GM12878 (cell line): Measurements from ENCODE around the gene CEP97. TPM values are rescaled to one million over a fixed set of nuclear protein-coding genes. Genes with fewer than 3 reads are reported as not detected.

ENCODE experiments used
- CREB1 ChIP-seq: IDR thresholded peaks from 2 replicates; pipeline ENCODE4 v1.6.1; 2012; ENCODE audit warnings: low read depth, mild to moderate bottlenecking, inconsistent platforms
- DPF2 ChIP-seq: fragments of 450-650 bp; IDR thresholded peaks from 2 replicates; pipeline ENCODE4 v1.6.1; 2017; ENCODE audit warnings: mild to moderate bottlenecking
- HDAC2 ChIP-seq: fragments of 200-600 bp; sonication (generic); IDR thresholded peaks from 2 replicates; pipeline ENCODE4 v1.6.1; 2017
- IKZF2 ChIP-seq, 2 experiments: fragments of 450-650 bp; IDR thresholded peaks; 2 replicates each; pipeline ENCODE4 v1.6.1; 2017; ENCODE audit warnings: mild to moderate bottlenecking in 2 of 2, moderate library complexity in 2 of 2
- LARP7 ChIP-seq: fragments of 450-650 bp; IDR thresholded peaks from 2 replicates; pipeline ENCODE4 v1.6.1; 2017; ENCODE audit warnings: mild to moderate bottlenecking
- ZNF622 ChIP-seq: fragments of 450-650 bp; IDR thresholded peaks from 2 replicates; pipeline ENCODE4 v1.6.1; 2017; ENCODE audit warnings: mild to moderate bottlenecking, inconsistent platforms
- polyA plus RNA-seq, 11 experiments: library from polyadenylated mRNA; depleted of rRNA in 4 of 11; unstranded in 6 of 11; stranded (reverse) in 5 of 11; fragments of >200 nt; fragmentation: Nextera tagmentation in 4 of 11; fragmentation: Illumina TruSeq in 1 of 11; extraction: Ambion mirVana in 4 of 11; extraction: Trizol in 1 of 11; gene quantifications; 1 replicate in 1 of 11; 2 replicates in 10 of 11; pipeline versions ENCODE4 v1.2.1 to v1.2.3, GENCODE V29; 2011 to 2016; ENCODE audit warnings: inconsistent platforms in 2 of 11, missing spikeins in 2 of 11, low read depth in 1 of 11
- total RNA-seq, 4 experiments: library from RNA; depleted of rRNA in 3 of 4; stranded (reverse); fragments of >200 nt in 3 of 4; fragmentation: Illumina TruSeq in 1 of 4; extraction: Trizol in 1 of 4; gene quantifications; 2 replicates each; pipeline versions ENCODE4 v1.2.1 to v1.2.3, GENCODE V29; 2013 to 2021
- TF ChIP-seq, protein P1 (sequence below): fragments of 450-650 bp; formaldehyde crosslinking; IDR thresholded peaks from 2 replicates; pipeline ENCODE4 v1.4.0; 2022; ENCODE audit warnings: mild to moderate bottlenecking, moderate library complexity
- TF ChIP-seq, protein P2 (sequence below): fragments of 450-650 bp; formaldehyde crosslinking; IDR thresholded peaks from 2 replicates; pipeline ENCODE4 v1.5.0; 2022; ENCODE audit warnings: mild to moderate bottlenecking, missing genetic modification characterization
- TF ChIP-seq, protein P3 (sequence below): IDR thresholded peaks from 2 replicates; pipeline ENCODE4 v1.6.1; 2011; ENCODE audit warnings: low read depth, mild to moderate bottlenecking, low read length, moderate library complexity, borderline replicate concordance; ENCODE audit errors: extremely low read depth
- TF ChIP-seq, protein P4 (sequence below): fragments of 150-350 bp; IDR thresholded peaks from 2 replicates; pipeline ENCODE4 v1.6.1; 2016; ENCODE audit warnings: low read depth, low read length
- TF ChIP-seq, protein P5 (sequence below): IDR thresholded peaks from 2 replicates; pipeline ENCODE4 v1.6.1; 2011; ENCODE audit warnings: borderline replicate concordance, low read depth, mild to moderate bottlenecking, moderate library complexity, mixed read lengths, low read length; ENCODE audit not compliant: insufficient read depth; ENCODE audit errors: extremely low read length
- TF ChIP-seq, protein P6 (sequence below): fragments of 450-650 bp; IDR thresholded peaks from 2 replicates; pipeline ENCODE4 v1.6.1; 2017; ENCODE audit warnings: antibody characterized with exemption, mild to moderate bottlenecking, moderate library complexity
- TF ChIP-seq, protein P7 (sequence below): IDR thresholded peaks from 2 replicates; pipeline ENCODE4 v1.6.1; 2012; ENCODE audit warnings: low read depth, low read length, improper control_type of control experiment

Gene CEP97
- total and polyA plus RNA-seq, 10 of the 15 experiments (the other 5 are each of a cell fraction or from before 2014, with no cell fraction given): 1.9 to 13.7 (median 5.8) TPM

DNA sequence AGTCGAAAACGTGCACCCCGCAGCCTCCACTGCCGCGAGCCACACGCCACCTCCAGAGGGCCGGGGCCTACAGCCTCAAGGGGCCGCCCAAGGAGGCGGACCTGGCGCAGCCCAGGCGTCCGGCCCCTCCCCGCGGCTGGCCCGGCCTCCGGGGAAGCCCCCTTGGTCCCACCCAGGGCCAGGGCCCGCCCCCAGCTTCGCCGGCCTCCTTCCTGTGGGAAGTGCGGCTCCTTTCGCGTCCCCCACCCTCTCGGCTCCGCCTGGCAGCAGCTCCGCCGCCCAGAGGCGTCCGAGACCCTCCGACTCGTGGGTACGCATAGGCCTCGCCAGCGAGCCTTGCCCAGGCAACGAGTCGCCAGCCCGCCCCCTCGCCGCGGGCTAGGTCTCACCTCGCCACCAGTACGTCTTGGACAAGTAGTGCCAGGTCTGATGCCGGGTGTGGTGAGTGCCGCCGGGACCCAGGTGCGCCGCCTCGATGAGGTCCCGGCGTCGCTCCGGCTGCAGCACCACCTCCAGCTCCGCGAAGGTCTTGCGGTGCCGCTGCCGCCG, 48.1 kb upstream of the CEP97 start (continued):
- TF ChIP-seq, protein P1, sequence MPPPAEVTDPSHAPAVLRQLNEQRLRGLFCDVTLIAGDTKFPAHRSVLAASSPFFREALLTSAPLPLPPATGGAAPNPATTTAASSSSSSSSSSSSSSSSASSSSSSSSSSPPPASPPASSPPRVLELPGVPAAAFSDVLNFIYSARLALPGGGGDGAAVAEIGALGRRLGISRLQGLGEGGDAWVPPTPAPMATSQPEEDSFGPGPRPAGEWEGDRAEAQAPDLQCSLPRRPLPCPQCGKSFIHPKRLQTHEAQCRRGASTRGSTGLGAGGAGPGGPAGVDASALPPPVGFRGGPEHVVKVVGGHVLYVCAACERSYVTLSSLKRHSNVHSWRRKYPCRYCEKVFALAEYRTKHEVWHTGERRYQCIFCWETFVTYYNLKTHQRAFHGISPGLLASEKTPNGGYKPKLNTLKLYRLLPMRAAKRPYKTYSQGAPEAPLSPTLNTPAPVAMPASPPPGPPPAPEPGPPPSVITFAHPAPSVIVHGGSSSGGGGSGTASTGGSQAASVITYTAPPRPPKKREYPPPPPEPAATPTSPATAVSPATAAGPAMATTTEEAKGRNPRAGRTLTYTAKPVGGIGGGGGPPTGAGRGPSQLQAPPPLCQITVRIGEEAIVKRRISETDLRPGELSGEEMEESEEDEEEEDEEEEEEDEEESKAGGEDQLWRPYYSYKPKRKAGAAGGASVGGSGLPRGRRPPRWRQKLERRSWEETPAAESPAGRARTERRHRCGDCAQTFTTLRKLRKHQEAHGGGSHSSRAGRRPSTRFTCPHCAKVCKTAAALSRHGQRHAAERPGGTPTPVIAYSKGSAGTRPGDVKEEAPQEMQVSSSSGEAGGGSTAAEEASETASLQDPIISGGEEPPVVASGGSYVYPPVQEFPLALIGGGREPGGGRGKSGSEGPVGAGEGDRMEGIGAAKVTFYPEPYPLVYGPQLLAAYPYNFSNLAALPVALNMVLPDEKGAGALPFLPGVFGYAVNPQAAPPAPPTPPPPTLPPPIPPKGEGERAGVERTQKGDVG (CRISPR knock-in tag): no peak
- TF ChIP-seq, protein P2, sequence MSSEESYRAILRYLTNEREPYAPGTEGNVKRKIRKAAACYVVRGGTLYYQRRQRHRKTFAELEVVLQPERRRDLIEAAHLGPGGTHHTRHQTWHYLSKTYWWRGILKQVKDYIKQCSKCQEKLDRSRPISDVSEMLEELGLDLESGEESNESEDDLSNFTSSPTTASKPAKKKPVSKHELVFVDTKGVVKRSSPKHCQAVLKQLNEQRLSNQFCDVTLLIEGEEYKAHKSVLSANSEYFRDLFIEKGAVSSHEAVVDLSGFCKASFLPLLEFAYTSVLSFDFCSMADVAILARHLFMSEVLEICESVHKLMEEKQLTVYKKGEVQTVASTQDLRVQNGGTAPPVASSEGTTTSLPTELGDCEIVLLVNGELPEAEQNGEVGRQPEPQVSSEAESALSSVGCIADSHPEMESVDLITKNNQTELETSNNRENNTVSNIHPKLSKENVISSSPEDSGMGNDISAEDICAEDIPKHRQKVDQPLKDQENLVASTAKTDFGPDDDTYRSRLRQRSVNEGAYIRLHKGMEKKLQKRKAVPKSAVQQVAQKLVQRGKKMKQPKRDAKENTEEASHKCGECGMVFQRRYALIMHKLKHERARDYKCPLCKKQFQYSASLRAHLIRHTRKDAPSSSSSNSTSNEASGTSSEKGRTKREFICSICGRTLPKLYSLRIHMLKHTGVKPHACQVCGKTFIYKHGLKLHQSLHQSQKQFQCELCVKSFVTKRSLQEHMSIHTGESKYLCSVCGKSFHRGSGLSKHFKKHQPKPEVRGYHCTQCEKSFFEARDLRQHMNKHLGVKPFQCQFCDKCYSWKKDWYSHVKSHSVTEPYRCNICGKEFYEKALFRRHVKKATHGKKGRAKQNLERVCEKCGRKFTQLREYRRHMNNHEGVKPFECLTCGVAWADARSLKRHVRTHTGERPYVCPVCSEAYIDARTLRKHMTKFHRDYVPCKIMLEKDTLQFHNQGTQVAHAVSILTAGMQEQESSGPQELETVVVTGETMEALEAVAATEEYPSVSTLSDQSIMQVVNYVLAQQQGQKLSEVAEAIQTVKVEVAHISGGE: peak; percentile 85
- peak; percentile 71 for TF ChIP-seq LARP7
- peak; percentile 78; the same call in 1 of the 2 replicates for TF ChIP-seq CREB1
- TF ChIP-seq HDAC2: no peak
- TF ChIP-seq, protein P3, sequence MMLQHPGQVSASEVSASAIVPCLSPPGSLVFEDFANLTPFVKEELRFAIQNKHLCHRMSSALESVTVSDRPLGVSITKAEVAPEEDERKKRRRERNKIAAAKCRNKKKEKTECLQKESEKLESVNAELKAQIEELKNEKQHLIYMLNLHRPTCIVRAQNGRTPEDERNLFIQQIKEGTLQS: no peak
- no peak for TF ChIP-seq IKZF2 (IDR thresholded peaks at IDR 0.05)
- TF ChIP-seq, protein P4, sequence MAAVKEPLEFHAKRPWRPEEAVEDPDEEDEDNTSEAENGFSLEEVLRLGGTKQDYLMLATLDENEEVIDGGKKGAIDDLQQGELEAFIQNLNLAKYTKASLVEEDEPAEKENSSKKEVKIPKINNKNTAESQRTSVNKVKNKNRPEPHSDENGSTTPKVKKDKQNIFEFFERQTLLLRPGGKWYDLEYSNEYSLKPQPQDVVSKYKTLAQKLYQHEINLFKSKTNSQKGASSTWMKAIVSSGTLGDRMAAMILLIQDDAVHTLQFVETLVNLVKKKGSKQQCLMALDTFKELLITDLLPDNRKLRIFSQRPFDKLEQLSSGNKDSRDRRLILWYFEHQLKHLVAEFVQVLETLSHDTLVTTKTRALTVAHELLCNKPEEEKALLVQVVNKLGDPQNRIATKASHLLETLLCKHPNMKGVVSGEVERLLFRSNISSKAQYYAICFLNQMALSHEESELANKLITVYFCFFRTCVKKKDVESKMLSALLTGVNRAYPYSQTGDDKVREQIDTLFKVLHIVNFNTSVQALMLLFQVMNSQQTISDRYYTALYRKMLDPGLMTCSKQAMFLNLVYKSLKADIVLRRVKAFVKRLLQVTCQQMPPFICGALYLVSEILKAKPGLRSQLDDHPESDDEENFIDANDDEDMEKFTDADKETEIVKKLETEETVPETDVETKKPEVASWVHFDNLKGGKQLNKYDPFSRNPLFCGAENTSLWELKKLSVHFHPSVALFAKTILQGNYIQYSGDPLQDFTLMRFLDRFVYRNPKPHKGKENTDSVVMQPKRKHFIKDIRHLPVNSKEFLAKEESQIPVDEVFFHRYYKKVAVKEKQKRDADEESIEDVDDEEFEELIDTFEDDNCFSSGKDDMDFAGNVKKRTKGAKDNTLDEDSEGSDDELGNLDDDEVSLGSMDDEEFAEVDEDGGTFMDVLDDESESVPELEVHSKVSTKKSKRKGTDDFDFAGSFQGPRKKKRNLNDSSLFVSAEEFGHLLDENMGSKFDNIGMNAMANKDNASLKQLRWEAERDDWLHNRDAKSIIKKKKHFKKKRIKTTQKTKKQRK: no peak
- no peak for TF ChIP-seq ZNF622
- TF ChIP-seq, protein P5, sequence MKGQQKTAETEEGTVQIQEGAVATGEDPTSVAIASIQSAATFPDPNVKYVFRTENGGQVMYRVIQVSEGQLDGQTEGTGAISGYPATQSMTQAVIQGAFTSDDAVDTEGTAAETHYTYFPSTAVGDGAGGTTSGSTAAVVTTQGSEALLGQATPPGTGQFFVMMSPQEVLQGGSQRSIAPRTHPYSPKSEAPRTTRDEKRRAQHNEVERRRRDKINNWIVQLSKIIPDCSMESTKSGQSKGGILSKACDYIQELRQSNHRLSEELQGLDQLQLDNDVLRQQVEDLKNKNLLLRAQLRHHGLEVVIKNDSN: no peak
- TF ChIP-seq, protein P6, sequence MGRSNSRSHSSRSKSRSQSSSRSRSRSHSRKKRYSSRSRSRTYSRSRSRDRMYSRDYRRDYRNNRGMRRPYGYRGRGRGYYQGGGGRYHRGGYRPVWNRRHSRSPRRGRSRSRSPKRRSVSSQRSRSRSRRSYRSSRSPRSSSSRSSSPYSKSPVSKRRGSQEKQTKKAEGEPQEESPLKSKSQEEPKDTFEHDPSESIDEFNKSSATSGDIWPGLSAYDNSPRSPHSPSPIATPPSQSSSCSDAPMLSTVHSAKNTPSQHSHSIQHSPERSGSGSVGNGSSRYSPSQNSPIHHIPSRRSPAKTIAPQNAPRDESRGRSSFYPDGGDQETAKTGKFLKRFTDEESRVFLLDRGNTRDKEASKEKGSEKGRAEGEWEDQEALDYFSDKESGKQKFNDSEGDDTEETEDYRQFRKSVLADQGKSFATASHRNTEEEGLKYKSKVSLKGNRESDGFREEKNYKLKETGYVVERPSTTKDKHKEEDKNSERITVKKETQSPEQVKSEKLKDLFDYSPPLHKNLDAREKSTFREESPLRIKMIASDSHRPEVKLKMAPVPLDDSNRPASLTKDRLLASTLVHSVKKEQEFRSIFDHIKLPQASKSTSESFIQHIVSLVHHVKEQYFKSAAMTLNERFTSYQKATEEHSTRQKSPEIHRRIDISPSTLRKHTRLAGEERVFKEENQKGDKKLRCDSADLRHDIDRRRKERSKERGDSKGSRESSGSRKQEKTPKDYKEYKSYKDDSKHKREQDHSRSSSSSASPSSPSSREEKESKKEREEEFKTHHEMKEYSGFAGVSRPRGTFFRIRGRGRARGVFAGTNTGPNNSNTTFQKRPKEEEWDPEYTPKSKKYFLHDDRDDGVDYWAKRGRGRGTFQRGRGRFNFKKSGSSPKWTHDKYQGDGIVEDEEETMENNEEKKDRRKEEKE: no peak
- TF ChIP-seq DPF2: peak; percentile 42; the same call in 1 of the 2 replicates
- TF ChIP-seq, protein P7, sequence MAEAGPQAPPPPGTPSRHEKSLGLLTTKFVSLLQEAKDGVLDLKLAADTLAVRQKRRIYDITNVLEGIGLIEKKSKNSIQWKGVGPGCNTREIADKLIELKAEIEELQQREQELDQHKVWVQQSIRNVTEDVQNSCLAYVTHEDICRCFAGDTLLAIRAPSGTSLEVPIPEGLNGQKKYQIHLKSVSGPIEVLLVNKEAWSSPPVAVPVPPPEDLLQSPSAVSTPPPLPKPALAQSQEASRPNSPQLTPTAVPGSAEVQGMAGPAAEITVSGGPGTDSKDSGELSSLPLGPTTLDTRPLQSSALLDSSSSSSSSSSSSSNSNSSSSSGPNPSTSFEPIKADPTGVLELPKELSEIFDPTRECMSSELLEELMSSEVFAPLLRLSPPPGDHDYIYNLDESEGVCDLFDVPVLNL: no peak
